ENCODE data around the gene MUC20. TPM values are rescaled to one million over a fixed set of nuclear protein-coding genes. Genes with fewer than 3 reads are reported as not detected.

MUC20 gene
- total RNA-seq, 6 experiments from 2014 or later: 1.9 to 40.7 (median 22.6) TPM

DNA sequence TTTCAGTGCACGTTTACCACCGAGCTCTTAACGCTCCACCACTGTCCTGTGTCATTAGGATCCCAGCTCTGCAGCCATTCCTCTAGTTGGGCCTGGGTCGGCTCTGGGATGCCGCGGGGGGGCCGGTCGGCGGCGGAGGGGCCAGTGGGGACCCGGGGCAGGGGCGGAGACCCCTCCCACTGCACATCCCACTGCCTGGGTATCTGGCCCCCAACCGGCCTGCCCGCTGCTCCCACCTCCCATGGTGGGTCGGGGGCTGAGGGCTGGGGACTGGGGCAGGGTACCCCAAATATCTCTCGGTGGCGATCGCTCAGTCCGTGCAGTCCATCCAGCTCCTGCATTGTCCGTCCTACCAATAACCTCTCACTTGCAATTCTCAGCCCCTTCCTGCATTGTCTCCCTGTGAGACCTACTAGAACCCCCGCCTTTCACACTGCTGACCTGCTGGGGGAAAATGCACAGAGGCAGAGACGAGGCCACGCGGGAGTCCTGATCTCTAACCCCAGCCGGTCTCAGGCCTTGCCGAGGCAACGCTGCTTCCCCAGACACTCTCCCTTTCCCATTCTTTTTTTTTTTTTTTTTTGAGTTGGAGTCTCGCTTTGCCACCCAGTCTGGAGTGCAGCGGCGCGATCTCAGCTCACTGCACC, 24.0 kb upstream of the MUC20 start:
- Histone ChIP-seq H3K9me3 (no peaks in the 10 kb centered on the region), H3K4me1 (peaks cover 0 to 5% (median 0%) of the 10 kb centered on the region in 4 donors), H3K4me3 (no peak overlapping the region), H3K36me3 (peaks cover 0 to 9% (median 4%) of the 10 kb centered on the region in 4 donors), H3K27me3 (no peaks in the 10 kb centered on the region), H3K27ac (no peak overlapping the region)
- intact Hi-C loops (cut with DNase I): no loop called here
- 98% methylated on average over 11 of the region's 31 CpGs for WGBS (ENCODE audit: insufficient coverage, low coverage, low lambda C conversion rate, missing lambda C conversion rate)
- TF ChIP-seq POLR2A (IDR thresholded peaks at IDR 0.05): no peak
- TF ChIP-seq, protein P1, sequence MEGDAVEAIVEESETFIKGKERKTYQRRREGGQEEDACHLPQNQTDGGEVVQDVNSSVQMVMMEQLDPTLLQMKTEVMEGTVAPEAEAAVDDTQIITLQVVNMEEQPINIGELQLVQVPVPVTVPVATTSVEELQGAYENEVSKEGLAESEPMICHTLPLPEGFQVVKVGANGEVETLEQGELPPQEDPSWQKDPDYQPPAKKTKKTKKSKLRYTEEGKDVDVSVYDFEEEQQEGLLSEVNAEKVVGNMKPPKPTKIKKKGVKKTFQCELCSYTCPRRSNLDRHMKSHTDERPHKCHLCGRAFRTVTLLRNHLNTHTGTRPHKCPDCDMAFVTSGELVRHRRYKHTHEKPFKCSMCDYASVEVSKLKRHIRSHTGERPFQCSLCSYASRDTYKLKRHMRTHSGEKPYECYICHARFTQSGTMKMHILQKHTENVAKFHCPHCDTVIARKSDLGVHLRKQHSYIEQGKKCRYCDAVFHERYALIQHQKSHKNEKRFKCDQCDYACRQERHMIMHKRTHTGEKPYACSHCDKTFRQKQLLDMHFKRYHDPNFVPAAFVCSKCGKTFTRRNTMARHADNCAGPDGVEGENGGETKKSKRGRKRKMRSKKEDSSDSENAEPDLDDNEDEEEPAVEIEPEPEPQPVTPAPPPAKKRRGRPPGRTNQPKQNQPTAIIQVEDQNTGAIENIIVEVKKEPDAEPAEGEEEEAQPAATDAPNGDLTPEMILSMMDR (IDR thresholded peaks at IDR 0.05): no peak
- DNase-seq (no peak), ATAC-seq (peak in 3 of 4 donors; percentile 7 to 37 (median 13))

DNA sequence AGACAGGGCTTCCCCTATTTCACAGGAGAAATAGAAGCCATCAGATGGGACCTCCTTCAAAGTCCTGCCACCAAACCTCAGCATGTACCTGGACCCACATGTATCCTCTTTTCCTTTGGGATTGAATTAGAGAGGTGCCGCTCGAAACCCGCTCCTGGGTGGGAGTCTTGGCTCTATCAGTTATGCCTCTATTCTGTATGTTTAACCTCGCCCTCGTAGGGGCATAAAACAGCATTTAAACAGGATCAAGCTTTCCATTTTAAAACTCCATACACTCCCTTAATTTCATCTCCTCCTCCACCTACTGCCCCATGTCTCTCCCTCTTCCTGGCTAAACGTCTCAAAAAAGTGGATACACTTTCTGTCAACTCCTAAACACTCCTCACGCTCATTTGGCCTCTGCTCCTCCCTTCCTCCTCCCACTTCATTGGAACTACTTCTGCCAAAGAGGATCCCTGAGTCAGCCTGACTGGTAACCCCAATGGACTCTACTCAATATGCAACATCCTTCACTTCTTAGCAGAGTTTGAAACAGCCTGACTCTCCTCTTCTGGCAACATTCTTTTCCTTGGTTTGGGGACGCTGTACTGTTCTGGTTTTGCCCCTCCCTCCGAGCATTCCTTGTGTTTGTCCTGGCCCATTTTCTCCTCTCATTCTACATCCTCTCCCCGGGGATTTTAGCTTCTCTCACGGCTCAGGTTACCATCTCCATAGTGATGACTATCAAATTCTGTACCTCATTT, 23.0 kb upstream of the MUC20 start:
- H3K36me3 ChIP-seq: no peaks in the 10 kb centered on the region
- WGBS (ENCODE audit: insufficient coverage, low coverage, low lambda C conversion rate, missing lambda C conversion rate): 85% methylated on average over 11 of the region's 11 CpGs
- H3K9me3 ChIP-seq: no peaks in the 10 kb centered on the region
- no peak for TF ChIP-seq POLR2A (IDR thresholded peaks at IDR 0.05)
- TF ChIP-seq, protein P1 (IDR thresholded peaks at IDR 0.05): no peak
- ATAC-seq (peak in 3 of 4 donors; percentile 12 to 60 (median 47)), DNase-seq (no peak)
- H3K27ac ChIP-seq: no peak overlapping the region
- H3K4me1 ChIP-seq: peaks cover 0 to 5% (median 0%) of the 10 kb centered on the region in 4 donors
- H3K4me3 ChIP-seq: no peak overlapping the region
- no peaks in the 10 kb centered on the region for H3K27me3 ChIP-seq
- intact Hi-C loops (cut with DNase I): no loop called here

DNA sequence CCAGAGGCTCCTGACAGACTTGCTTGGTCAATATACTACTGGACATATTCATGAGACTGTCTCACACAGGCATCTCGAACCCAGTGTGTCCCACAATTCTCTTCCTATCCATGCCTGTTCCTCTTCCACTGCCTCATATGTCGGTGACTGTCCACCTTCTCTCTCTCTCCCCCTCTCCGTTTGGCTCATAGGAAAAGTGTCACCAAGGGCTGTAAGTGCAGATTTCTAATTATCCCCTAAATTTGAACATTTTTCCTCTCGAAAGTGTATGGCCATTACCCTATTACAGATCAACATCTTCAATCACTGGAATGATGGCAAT, 22.5 kb upstream of the MUC20 start:
- DNase-seq: no peak
- Histone ChIP-seq H3K27me3 (no peaks in the 10 kb centered on the region), H3K27ac (no peak overlapping the region), H3K9me3 (no peaks in the 10 kb centered on the region), H3K4me1 (peaks cover 0 to 5% (median 0%) of the 10 kb centered on the region in 4 donors), H3K4me3 (no peak overlapping the region), H3K36me3 (no peaks in the 10 kb centered on the region)
- no peak for ATAC-seq
- WGBS (ENCODE audit: insufficient coverage, low coverage, low lambda C conversion rate, missing lambda C conversion rate): 93% methylated on average over 4 of the region's 4 CpGs
- TF ChIP-seq, protein P1 (IDR thresholded peaks at IDR 0.05): no peak
- TF ChIP-seq POLR2A (IDR thresholded peaks at IDR 0.05): no peak
- intact Hi-C loops (cut with DNase I): no loop called here

DNA sequence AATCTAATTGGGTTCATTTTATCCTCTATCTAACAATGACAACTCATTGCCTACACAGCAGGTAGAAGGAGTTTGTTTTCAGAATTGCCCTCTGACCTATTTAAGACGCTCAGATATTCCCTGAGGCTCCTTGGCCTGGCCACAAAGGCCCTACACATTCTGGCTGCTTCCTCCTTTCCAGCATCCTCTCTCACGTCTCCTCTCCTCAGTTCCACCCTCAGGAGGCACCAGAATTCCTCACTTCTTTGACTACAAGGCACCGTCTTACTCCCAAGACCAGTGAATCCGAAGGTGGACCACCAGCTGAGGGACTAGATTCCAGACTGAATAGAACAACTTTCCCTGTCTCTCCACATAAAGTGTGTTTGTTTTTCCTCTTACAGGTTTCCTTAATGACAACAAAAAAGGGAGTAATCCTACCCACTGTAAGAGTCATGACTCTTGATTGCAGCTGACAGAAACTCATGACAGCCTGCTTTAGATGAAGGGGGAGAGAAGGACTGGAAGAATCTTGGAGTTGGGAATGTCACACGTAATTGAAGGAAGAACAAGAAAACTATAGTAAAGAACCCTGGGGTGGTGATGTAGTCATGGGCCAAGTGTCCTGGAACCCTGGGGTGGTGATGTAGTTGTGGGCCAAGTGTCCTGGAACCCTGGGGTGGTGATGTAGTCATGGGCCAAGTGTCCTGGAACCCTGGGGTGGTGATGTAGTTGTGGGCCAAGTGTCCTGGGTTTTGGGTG, 22.0 kb upstream of the MUC20 start:
- Histone ChIP-seq H3K27me3 (no peaks in the 10 kb centered on the region), H3K36me3 (no peaks in the 10 kb centered on the region), H3K4me1 (peaks cover 0 to 5% (median 0%) of the 10 kb centered on the region in 4 donors), H3K27ac (no peak overlapping the region), H3K9me3 (no peaks in the 10 kb centered on the region), H3K4me3 (no peak overlapping the region)
- DNase-seq: no peak
- no peak for ATAC-seq
- intact Hi-C loops (cut with DNase I): no loop called here
- TF ChIP-seq, protein P1 (IDR thresholded peaks at IDR 0.05): no peak
- 75% methylated on average over 5 of the region's 5 CpGs for WGBS (ENCODE audit: insufficient coverage, low coverage, low lambda C conversion rate, missing lambda C conversion rate)

All from right lobe of liver (tissue), 6 donors.